ENCODE data around the gene THPO. TPM values are rescaled to one million over a fixed set of nuclear protein-coding genes. Genes with fewer than 3 reads are reported as not detected.

Gene THPO
- total and polyA plus RNA-seq, 10 of the 15 experiments (the other 5 are each of a cell fraction or from before 2014, with no cell fraction given), result not detected

DNA sequence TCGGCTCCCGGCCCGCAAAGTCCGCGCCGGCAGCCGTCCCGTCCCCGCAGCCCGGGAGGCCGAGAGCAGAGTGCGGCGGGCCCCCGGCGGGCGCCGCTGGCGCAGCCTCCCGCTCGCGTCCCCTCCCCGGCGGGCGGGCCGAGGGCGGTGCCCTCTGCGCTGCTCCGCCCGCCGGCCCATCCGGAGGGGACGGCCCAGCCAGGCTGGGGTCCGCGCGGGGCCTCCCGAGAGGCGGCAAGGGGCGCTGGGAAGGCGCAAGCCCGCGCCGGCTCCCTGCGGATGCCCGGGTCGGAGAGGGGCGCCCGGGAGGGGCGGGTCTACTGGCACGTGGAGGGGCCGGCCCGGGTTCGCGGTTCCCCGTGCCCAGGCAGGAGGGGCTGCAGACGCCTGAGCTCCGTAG lies 16.5 kb downstream of the THPO start, which contains the start of the genes CLCN2 and POLR2H (continued):
- TF ChIP-seq NR2C1 (IDR thresholded peaks at IDR 0.05) (no peak), ZNF622 (IDR thresholded peaks at IDR 0.05) (no peak), ZBED1 (IDR thresholded peaks at IDR 0.05; ENCODE audit: borderline replicate concordance) (no peak), GABPA (IDR thresholded peaks at IDR 0.05; ENCODE audit: low read depth) (no peak), POLR2AphosphoS5 (IDR thresholded peaks at IDR 0.05; ENCODE audit: low read length) (no peak), SMARCA5 (IDR thresholded peaks at IDR 0.05) (no peak), RUNX3 (IDR thresholded peaks at IDR 0.05; ENCODE audit: low read length) (no peak), PML (IDR thresholded peaks at IDR 0.05; ENCODE audit: low read length) (no peak), NFIC (IDR thresholded peaks at IDR 0.05; ENCODE audit: low read depth, low read length) (no peak), ZZZ3 (IDR thresholded peaks at IDR 0.05; ENCODE audit: control insufficient read depth, insufficient read length, low read depth) (no peak), TCF7 (IDR thresholded peaks at IDR 0.05; ENCODE audit: borderline replicate concordance) (no peak), BCL11A (IDR thresholded peaks at IDR 0.05; ENCODE audit: low read depth, low read length) (no peak), NR2C2 (IDR thresholded peaks at IDR 0.05; ENCODE audit: borderline replicate concordance, control insufficient read depth, insufficient read length, low read depth) (no peak), IKZF1 (conservative IDR thresholded peaks at IDR 0.05) (peak; percentile 46), TCF3 (IDR thresholded peaks at IDR 0.05; ENCODE audit: borderline replicate concordance, insufficient read depth, low read depth, low read length) (no peak)
- TF ChIP-seq, protein P1, sequence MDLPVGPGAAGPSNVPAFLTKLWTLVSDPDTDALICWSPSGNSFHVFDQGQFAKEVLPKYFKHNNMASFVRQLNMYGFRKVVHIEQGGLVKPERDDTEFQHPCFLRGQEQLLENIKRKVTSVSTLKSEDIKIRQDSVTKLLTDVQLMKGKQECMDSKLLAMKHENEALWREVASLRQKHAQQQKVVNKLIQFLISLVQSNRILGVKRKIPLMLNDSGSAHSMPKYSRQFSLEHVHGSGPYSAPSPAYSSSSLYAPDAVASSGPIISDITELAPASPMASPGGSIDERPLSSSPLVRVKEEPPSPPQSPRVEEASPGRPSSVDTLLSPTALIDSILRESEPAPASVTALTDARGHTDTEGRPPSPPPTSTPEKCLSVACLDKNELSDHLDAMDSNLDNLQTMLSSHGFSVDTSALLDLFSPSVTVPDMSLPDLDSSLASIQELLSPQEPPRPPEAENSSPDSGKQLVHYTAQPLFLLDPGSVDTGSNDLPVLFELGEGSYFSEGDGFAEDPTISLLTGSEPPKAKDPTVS (IDR thresholded peaks at IDR 0.05; ENCODE audit: low read depth, low read length), result no peak
- TF ChIP-seq, protein P2, sequence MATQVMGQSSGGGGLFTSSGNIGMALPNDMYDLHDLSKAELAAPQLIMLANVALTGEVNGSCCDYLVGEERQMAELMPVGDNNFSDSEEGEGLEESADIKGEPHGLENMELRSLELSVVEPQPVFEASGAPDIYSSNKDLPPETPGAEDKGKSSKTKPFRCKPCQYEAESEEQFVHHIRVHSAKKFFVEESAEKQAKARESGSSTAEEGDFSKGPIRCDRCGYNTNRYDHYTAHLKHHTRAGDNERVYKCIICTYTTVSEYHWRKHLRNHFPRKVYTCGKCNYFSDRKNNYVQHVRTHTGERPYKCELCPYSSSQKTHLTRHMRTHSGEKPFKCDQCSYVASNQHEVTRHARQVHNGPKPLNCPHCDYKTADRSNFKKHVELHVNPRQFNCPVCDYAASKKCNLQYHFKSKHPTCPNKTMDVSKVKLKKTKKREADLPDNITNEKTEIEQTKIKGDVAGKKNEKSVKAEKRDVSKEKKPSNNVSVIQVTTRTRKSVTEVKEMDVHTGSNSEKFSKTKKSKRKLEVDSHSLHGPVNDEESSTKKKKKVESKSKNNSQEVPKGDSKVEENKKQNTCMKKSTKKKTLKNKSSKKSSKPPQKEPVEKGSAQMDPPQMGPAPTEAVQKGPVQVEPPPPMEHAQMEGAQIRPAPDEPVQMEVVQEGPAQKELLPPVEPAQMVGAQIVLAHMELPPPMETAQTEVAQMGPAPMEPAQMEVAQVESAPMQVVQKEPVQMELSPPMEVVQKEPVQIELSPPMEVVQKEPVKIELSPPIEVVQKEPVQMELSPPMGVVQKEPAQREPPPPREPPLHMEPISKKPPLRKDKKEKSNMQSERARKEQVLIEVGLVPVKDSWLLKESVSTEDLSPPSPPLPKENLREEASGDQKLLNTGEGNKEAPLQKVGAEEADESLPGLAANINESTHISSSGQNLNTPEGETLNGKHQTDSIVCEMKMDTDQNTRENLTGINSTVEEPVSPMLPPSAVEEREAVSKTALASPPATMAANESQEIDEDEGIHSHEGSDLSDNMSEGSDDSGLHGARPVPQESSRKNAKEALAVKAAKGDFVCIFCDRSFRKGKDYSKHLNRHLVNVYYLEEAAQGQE (IDR thresholded peaks at IDR 0.05; ENCODE audit: low read depth, low read length), result no peak
- TF ChIP-seq, protein P3, sequence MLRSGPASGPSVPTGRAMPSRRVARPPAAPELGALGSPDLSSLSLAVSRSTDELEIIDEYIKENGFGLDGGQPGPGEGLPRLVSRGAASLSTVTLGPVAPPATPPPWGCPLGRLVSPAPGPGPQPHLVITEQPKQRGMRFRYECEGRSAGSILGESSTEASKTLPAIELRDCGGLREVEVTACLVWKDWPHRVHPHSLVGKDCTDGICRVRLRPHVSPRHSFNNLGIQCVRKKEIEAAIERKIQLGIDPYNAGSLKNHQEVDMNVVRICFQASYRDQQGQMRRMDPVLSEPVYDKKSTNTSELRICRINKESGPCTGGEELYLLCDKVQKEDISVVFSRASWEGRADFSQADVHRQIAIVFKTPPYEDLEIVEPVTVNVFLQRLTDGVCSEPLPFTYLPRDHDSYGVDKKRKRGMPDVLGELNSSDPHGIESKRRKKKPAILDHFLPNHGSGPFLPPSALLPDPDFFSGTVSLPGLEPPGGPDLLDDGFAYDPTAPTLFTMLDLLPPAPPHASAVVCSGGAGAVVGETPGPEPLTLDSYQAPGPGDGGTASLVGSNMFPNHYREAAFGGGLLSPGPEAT (IDR thresholded peaks at IDR 0.05; ENCODE audit: low read depth), result no peak
- TF ChIP-seq, protein P4, sequence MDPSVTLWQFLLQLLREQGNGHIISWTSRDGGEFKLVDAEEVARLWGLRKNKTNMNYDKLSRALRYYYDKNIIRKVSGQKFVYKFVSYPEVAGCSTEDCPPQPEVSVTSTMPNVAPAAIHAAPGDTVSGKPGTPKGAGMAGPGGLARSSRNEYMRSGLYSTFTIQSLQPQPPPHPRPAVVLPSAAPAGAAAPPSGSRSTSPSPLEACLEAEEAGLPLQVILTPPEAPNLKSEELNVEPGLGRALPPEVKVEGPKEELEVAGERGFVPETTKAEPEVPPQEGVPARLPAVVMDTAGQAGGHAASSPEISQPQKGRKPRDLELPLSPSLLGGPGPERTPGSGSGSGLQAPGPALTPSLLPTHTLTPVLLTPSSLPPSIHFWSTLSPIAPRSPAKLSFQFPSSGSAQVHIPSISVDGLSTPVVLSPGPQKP (IDR thresholded peaks at IDR 0.05; ENCODE audit: low read depth, low read length), result no peak
- TF ChIP-seq, protein P5, sequence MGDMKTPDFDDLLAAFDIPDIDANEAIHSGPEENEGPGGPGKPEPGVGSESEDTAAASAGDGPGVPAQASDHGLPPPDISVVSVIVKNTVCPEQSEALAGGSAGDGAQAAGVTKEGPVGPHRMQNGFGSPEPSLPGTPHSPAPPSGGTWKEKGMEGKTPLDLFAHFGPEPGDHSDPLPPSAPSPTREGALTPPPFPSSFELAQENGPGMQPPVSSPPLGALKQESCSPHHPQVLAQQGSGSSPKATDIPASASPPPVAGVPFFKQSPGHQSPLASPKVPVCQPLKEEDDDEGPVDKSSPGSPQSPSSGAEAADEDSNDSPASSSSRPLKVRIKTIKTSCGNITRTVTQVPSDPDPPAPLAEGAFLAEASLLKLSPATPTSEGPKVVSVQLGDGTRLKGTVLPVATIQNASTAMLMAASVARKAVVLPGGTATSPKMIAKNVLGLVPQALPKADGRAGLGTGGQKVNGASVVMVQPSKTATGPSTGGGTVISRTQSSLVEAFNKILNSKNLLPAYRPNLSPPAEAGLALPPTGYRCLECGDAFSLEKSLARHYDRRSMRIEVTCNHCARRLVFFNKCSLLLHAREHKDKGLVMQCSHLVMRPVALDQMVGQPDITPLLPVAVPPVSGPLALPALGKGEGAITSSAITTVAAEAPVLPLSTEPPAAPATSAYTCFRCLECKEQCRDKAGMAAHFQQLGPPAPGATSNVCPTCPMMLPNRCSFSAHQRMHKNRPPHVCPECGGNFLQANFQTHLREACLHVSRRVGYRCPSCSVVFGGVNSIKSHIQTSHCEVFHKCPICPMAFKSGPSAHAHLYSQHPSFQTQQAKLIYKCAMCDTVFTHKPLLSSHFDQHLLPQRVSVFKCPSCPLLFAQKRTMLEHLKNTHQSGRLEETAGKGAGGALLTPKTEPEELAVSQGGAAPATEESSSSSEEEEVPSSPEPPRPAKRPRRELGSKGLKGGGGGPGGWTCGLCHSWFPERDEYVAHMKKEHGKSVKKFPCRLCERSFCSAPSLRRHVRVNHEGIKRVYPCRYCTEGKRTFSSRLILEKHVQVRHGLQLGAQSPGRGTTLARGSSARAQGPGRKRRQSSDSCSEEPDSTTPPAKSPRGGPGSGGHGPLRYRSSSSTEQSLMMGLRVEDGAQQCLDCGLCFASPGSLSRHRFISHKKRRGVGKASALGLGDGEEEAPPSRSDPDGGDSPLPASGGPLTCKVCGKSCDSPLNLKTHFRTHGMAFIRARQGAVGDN (IDR thresholded peaks at IDR 0.05), result no peak
